Activated B cell treated with CpG ODN at 0.5 μM for 24 hours (primary cell): Measurements from ENCODE around the gene CTSL. TPM values are rescaled to one million over a fixed set of nuclear protein-coding genes. Genes with fewer than 3 reads are reported as not detected.

Experiments used
- ATAC-seq: fragments of 200-7000 bp; cut with Tn5 transposase; one replicate; pipeline ENCODE4 v1.10.0; 2021; ENCODE audit warnings: low read depth, mild to moderate bottlenecking, moderate library complexity
- CTCF ChIA-PET: fragments of 350-600 bp; sonication (Branson Sonifier 250); formaldehyde crosslinking; loops from one replicate; lab custom pipeline; 2021; ENCODE audit warnings: antibody characterized with exemption; lab: Charles Lee
- POLR2A ChIA-PET: fragments of 350-600 bp; sonication (Branson Sonifier 250); formaldehyde crosslinking; loops from one replicate; lab custom pipeline; 2021; ENCODE audit warnings: antibody characterized with exemption; lab: Charles Lee
- DNase-seq: peaks from one replicate; pipeline ENCODE4 v3.0.0; 2022
- H3K27ac Mint-ChIP-seq: one replicate; pipeline ENCODE4 v1.8.0; 2020; ENCODE audit warnings: mixed read lengths
- H3K27me3 Mint-ChIP-seq: one replicate; pipeline ENCODE4 v1.8.0; 2021; ENCODE audit warnings: mixed read lengths
- H3K36me3 Mint-ChIP-seq: one replicate; pipeline ENCODE4 v1.8.0; 2021; ENCODE audit warnings: low read depth, mixed read lengths
- H3K4me1 Mint-ChIP-seq: one replicate; pipeline ENCODE4 v1.8.0; 2021; ENCODE audit warnings: mixed read lengths
- H3K4me3 Mint-ChIP-seq: one replicate; pipeline ENCODE4 v1.8.0; 2020; ENCODE audit warnings: mild to moderate bottlenecking, mixed read lengths
- H3K9me3 Mint-ChIP-seq: one replicate; pipeline ENCODE4 v1.8.0; 2020; ENCODE audit warnings: mixed read lengths
- CTCF ChIP-seq: fragments of 200-600 bp; IDR thresholded peaks from one replicate; pipeline ENCODE4 v1.8.0; 2022; ENCODE audit warnings: antibody characterized with exemption, mild to moderate bottlenecking
- intact Hi-C: fragments of 100-400 bp; cut with micrococcal nuclease; formaldehyde crosslinking; loops from one replicate; pipeline ENCODE4 v1.15.1; 2024
- total RNA-seq: library from RNA; stranded (reverse); gene quantifications from 2 replicates; pipeline ENCODE4 v1.2.3, GENCODE V29; 2022

The CTSL gene
- total RNA-seq, 1 donor from 2014 or later, result 0.49 TPM

- intact Hi-C loops, result no loop called here
- Mint-ChIP-seq H3K36me3 (no peaks in the 10 kb centered on the region), H3K27me3 (no peaks in the 10 kb centered on the region), H3K4me3 (no peak overlapping the region), H3K4me1 (peaks cover 3% of the 10 kb centered on the region), H3K9me3 (no peaks in the 10 kb centered on the region), H3K27ac (no peak overlapping the region)
- DNase-seq (no peak), ATAC-seq (no peak)
- CTCF ChIA-PET, result no interaction called here
- no peak for TF ChIP-seq CTCF
- POLR2A ChIA-PET, result no interaction called here
Observed at GRCh38 chr9:87711857-87712800, 13.8 kb upstream of the CTSL start.

DNA sequence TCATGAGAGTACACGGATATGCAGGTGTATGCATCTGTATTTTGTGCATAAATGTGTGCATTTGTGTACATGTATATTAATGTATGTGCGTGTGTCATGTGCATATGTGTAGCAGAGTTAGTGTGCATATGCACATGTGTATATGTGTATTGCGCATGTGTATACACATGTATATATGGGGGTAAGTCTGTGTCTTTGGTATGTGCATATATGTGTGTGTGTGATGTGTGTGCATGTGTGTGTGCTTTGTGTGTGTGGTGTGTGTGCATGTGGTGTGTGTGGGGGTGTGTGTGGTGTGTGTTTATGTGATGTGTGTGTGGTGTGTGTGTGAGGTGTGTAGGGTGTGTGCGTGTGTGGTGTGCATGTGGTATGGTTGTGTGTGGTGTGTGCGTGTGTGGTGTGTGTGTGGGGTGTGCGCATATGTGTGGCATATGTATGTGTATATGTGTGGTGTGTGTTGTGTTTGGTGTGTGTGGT, 13.1 kb upstream of the CTSL start:
- CTCF ChIA-PET, result no interaction called here

DNA sequence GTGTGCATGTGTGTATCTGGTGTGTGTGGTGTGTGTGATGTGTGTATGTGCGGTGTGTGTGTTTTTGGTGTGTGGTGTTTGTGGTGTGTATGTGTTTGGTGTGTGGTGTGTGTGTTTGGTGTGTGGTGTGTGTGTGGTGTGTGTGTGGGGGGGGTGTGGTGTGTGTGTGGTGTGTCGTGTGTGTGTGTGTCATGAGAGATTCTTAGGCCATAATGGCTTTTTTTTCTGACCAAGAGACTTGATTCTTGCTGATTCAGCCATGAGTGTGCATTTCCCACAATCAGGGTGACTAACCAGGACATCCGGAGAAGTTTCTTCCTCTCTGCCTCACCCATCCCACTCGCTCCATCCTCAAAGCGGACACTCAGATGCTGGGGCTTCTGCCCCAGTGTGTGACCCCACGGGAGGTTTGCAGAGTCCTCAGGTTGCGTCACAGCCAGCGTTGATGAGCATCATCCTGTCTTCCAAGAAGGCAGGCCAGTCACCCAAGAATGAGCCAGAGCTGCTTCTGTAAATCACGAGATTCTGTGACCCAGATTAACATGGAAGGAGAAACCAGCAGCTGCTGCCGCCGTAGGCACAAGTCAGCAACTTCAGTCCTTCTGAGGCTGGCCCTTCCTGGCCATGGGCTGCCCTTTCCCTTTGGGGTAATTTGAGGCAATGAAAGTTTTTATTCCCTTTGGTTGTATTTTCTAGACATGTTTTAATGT, 12.5 kb upstream of the CTSL start:
- H3K27me3 Mint-ChIP-seq, result no peaks in the 10 kb centered on the region
- no peak for ATAC-seq
- no peak overlapping the region for H3K4me3 Mint-ChIP-seq
- H3K36me3 Mint-ChIP-seq, result no peaks in the 10 kb centered on the region
- no peak for TF ChIP-seq CTCF
- H3K4me1 Mint-ChIP-seq, result peaks cover 3% of the 10 kb centered on the region
- CTCF ChIA-PET, result no interaction called here
- POLR2A ChIA-PET, result no interaction called here
- H3K9me3 Mint-ChIP-seq, result no peaks in the 10 kb centered on the region
- intact Hi-C loops, result no loop called here
- H3K27ac Mint-ChIP-seq, result no peak overlapping the region
- DNase-seq, result no peak

More for the DNA sequence above, 13.1 kb upstream of the CTSL start:
- TF ChIP-seq CTCF, result no peak
- Mint-ChIP-seq H3K36me3 (no peaks in the 10 kb centered on the region), H3K4me3 (no peak overlapping the region), H3K4me1 (peaks cover 3% of the 10 kb centered on the region), H3K27me3 (no peaks in the 10 kb centered on the region), H3K9me3 (no peaks in the 10 kb centered on the region), H3K27ac (no peak overlapping the region)
- ATAC-seq (no peak), DNase-seq (no peak)
- intact Hi-C loops, result no loop called here
- POLR2A ChIA-PET, result no interaction called here

- ATAC-seq (no peak), DNase-seq (no peak)
- no peaks in the 10 kb centered on the region for H3K27me3 Mint-ChIP-seq
- no peak for TF ChIP-seq CTCF
- no peak overlapping the region for H3K27ac Mint-ChIP-seq
- CTCF ChIA-PET, result no interaction called here
- POLR2A ChIA-PET, result no interaction called here
- intact Hi-C loops, result no loop called here
- H3K4me1 Mint-ChIP-seq, result no peaks in the 10 kb centered on the region
- H3K4me3 Mint-ChIP-seq, result no peak overlapping the region
- no peaks in the 10 kb centered on the region for H3K36me3 Mint-ChIP-seq
- H3K9me3 Mint-ChIP-seq, result no peaks in the 10 kb centered on the region
Observed at GRCh38 chr9:87713988-87714330, 12.0 kb upstream of the CTSL start.

- POLR2A ChIA-PET, result no interaction called here
- ATAC-seq (no peak), DNase-seq (no peak)
- intact Hi-C loops, result no loop called here
- Mint-ChIP-seq H3K9me3 (no peaks in the 10 kb centered on the region), H3K4me3 (no peak overlapping the region), H3K27ac (no peak overlapping the region), H3K36me3 (no peaks in the 10 kb centered on the region), H3K27me3 (no peaks in the 10 kb centered on the region), H3K4me1 (no peaks in the 10 kb centered on the region)
- CTCF ChIA-PET, result no interaction called here
- no peak for TF ChIP-seq CTCF
Observed at GRCh38 chr9:87714819-87715218, 11.1 kb upstream of the CTSL start.
